PC-9 (cell line): ENCODE data around the gene CD2. TPM values are rescaled to one million over a fixed set of nuclear protein-coding genes. Genes with fewer than 3 reads are reported as not detected.
"Not testable (repeated sequence)": the region's sequence is repeated elsewhere in the genome, so short reads cannot be mapped to it uniquely, and the experiment has no call there.

Experiments used
- BruUV-seq: library from RNA; stranded (reverse); fragments of 400-500 nt; replicated peaks from 2 replicates; lab custom pipeline; 2021; lab: Mats Ljungman, UMichigan
- CTCF ChIA-PET: fragments of 300-600 bp; sonication (Branson Sonifier 250); formaldehyde crosslinking; loops from one replicate; lab custom pipeline; 2022; ENCODE audit warnings: antibody characterized with exemption; lab: Charles Lee
- POLR2A ChIA-PET: fragments of 300-600 bp; sonication (Branson Sonifier 250); formaldehyde crosslinking; loops from one replicate; lab custom pipeline; 2022; ENCODE audit warnings: antibody characterized with exemption; ENCODE audit not compliant: unreplicated experiment; lab: Charles Lee
- DNase-seq, 2 experiments: peaks; one replicate each; pipeline versions ENCODE4 v3.0.0 to v3.0.0-alpha.2; 2015 to 2022; ENCODE audit warnings: mixed read lengths in 1 of 2
- H2AFZ ChIP-seq: fragments of 200-600 bp; sonication (generic); 2 replicates; pipeline ENCODE4 v1.8.1; 2017; ENCODE audit warnings: antibody characterized with exemption
- H3F3A ChIP-seq: fragments of 200-600 bp; sonication (generic); 2 replicates; pipeline ENCODE4 v1.8.1; 2017; ENCODE audit warnings: antibody characterized with exemption, mild to moderate bottlenecking, low read depth; ENCODE audit not compliant: insufficient read depth
- H3K27ac ChIP-seq: fragments of 200-600 bp; sonication (generic); 2 replicates; pipeline ENCODE4 v1.6.1; 2016; ENCODE audit warnings: mixed run types
- H3K27me3 ChIP-seq: fragments of 200-600 bp; sonication (generic); 2 replicates; pipeline ENCODE4 v1.6.1; 2016; ENCODE audit warnings: low read depth, mixed run types; ENCODE audit not compliant: insufficient read depth
- H3K36me3 ChIP-seq: fragments of 200-600 bp; sonication (generic); 2 replicates; pipeline ENCODE4 v1.6.1; 2016; ENCODE audit warnings: low read depth, mixed run types
- H3K4me1 ChIP-seq: fragments of 200-600 bp; sonication (generic); replicated peaks from 2 replicates; pipeline ENCODE4 v1.6.1; 2016; ENCODE audit warnings: mixed run types; ENCODE audit not compliant: insufficient read depth
- H3K4me2 ChIP-seq: fragments of 200-600 bp; sonication (generic); 2 replicates; pipeline ENCODE4 v1.6.1; 2017; ENCODE audit warnings: mixed run types
- H3K4me3 ChIP-seq: fragments of 200-600 bp; sonication (generic); 2 replicates; pipeline ENCODE4 v1.6.1; 2016; ENCODE audit warnings: mixed run types
- H3K79me2 ChIP-seq: fragments of 200-600 bp; sonication (generic); 2 replicates; pipeline ENCODE4 v1.6.1; 2017; ENCODE audit warnings: low read depth, mixed run types
- H3K9me2 ChIP-seq: fragments of 200-600 bp; sonication (generic); 2 replicates; pipeline ENCODE4 v1.8.1; 2017; ENCODE audit warnings: mild to moderate bottlenecking; ENCODE audit not compliant: insufficient read depth
- H3K9me3 ChIP-seq: fragments of 200-600 bp; sonication (generic); 2 replicates; pipeline ENCODE4 v1.8.1; 2016; ENCODE audit warnings: low read depth; ENCODE audit not compliant: insufficient read depth
- H4K20me1 ChIP-seq: fragments of 200-600 bp; sonication (generic); 2 replicates; pipeline ENCODE4 v1.8.1; 2017; ENCODE audit not compliant: insufficient read depth
- CTCF ChIP-seq: fragments of 200-600 bp; sonication (generic); conservative IDR thresholded peaks from 2 replicates; pipeline ENCODE4 v1.6.1; 2017; ENCODE audit warnings: mixed run types, antibody characterized with exemption, mild to moderate bottlenecking, moderate library complexity
- EZH2 ChIP-seq: fragments of 200-600 bp; sonication (generic); IDR thresholded peaks from 2 replicates; pipeline ENCODE4 v1.8.0; 2017; ENCODE audit warnings: antibody characterized with exemption, low read depth
- intact Hi-C: fragments of 100-400 bp; cut with micrococcal nuclease; formaldehyde crosslinking; loops from one replicate; pipeline ENCODE4 v1.10.0; 2022; ENCODE audit not compliant: unreplicated experiment
- total RNA-seq: library from RNA; stranded (reverse); gene quantifications from 2 replicates; pipeline ENCODE4 v1.2.3, GENCODE V29; 2021

The CD2 gene
- total RNA-seq, 1 experiment from 2014 or later, result not detected

- ChIA-PET POLR2A (no interaction called here), CTCF (no interaction called here)
- Histone ChIP-seq H4K20me1 (no peaks in the 10 kb centered on the region), H3K36me3 (no peaks in the 10 kb centered on the region), H3K4me1 (no peaks in the 10 kb centered on the region), H2AFZ (no peak overlapping the region), H3K79me2 (no peaks in the 10 kb centered on the region), H3K4me2 (no peak overlapping the region), H3K27ac (no peak overlapping the region), H3F3A (no peaks in the 10 kb centered on the region), H3K9me2 (no peaks in the 10 kb centered on the region; the same call in 1 of the 2 replicates), H3K9me3 (peaks cover 6% of the 10 kb centered on the region), H3K4me3 (no peak overlapping the region), H3K27me3 (no peaks in the 10 kb centered on the region)
- TF ChIP-seq EZH2 (no peak), CTCF (no peak)
- no TSS peak for BruUV-seq
- no peak for DNase-seq
- intact Hi-C loops, result no loop called here
Measured at GRCh38 chr1:116753312-116753711, 918 bp upstream of the CD2 start.

GRCh38 chr1:116755066-116755465 lies 836 bp downstream of the CD2 start:
- Histone ChIP-seq H2AFZ (no peak overlapping the region), H3K79me2 (no peaks in the 10 kb centered on the region), H3K4me2 (no peak overlapping the region), H3F3A (no peaks in the 10 kb centered on the region), H3K4me1 (no peaks in the 10 kb centered on the region), H3K9me3 (no peaks in the 10 kb centered on the region), H3K36me3 (no peaks in the 10 kb centered on the region), H3K4me3 (no peak overlapping the region), H4K20me1 (no peaks in the 10 kb centered on the region), H3K27ac (no peak overlapping the region), H3K9me2 (no peaks in the 10 kb centered on the region; the same call in 1 of the 2 replicates), H3K27me3 (no peaks in the 10 kb centered on the region)
- TF ChIP-seq EZH2 (no peak), CTCF (no peak)
- no TSS peak for BruUV-seq
- no peak for DNase-seq
- CTCF ChIA-PET, result no interaction called here
- intact Hi-C loops, result no loop called here
- POLR2A ChIA-PET, result no interaction called here

GRCh38 chr1:116755681-116756080 lies 1.5 kb downstream of the CD2 start:
- Histone ChIP-seq H3K27ac (no peak overlapping the region), H3K27me3 (no peaks in the 10 kb centered on the region), H3K9me3 (no peaks in the 10 kb centered on the region), H3K36me3 (no peaks in the 10 kb centered on the region), H3K79me2 (no peaks in the 10 kb centered on the region), H2AFZ (no peak overlapping the region), H3K9me2 (no peaks in the 10 kb centered on the region; the same call in 1 of the 2 replicates), H3K4me3 (no peak overlapping the region), H3F3A (no peaks in the 10 kb centered on the region), H3K4me1 (no peaks in the 10 kb centered on the region), H3K4me2 (no peak overlapping the region), H4K20me1 (no peaks in the 10 kb centered on the region)
- no peak for DNase-seq
- TF ChIP-seq CTCF (no peak), EZH2 (no peak)
- POLR2A ChIA-PET, result no interaction called here
- intact Hi-C loops, result no loop called here
- CTCF ChIA-PET, result no interaction called here
- BruUV-seq, result no TSS peak

- BruUV-seq, result not testable (repeated sequence)
Measured at GRCh38 chr1:116756092-116756491, 1.9 kb downstream of the CD2 start.

GRCh38 chr1:116758456-116758815 lies 4.2 kb downstream of the CD2 start:
- H3K9me3 ChIP-seq, H3K36me3 ChIP-seq, H3K79me2 ChIP-seq, DNase-seq, H3K4me1 ChIP-seq, POLR2A ChIA-PET, H3F3A ChIP-seq, H4K20me1 ChIP-seq, H3K4me3 ChIP-seq, H3K9me2 ChIP-seq, H3K4me2 ChIP-seq, H3K27me3 ChIP-seq, BruUV-seq, H3K27ac ChIP-seq, CTCF ChIA-PET, H2AFZ ChIP-seq, intact Hi-C loops: not testable (repeated sequence)

More at GRCh38 chr1:116756092-116756491, 1.9 kb downstream of the CD2 start:
- H3K9me3 ChIP-seq, H3F3A ChIP-seq, H3K4me2 ChIP-seq, H3K27me3 ChIP-seq, H3K36me3 ChIP-seq, H2AFZ ChIP-seq, H3K9me2 ChIP-seq, H3K4me3 ChIP-seq, intact Hi-C loops, DNase-seq, H4K20me1 ChIP-seq, POLR2A ChIA-PET, H3K79me2 ChIP-seq, H3K4me1 ChIP-seq, CTCF ChIA-PET, H3K27ac ChIP-seq: not testable (repeated sequence)
